PFSK-1 (cell line): ENCODE measurements around the gene ZNF398.

Source experiments
- FOXP2 ChIP-seq: optimal IDR thresholded peaks from 2 replicates; pipeline ENCODE3; 2011; ENCODE audit warnings: borderline replicate concordance, control low read depth, inconsistent platforms; ENCODE audit not compliant: insufficient read depth; ENCODE audit errors: extremely low read length, extremely low read depth
- POLR2AphosphoS5 ChIP-seq: IDR thresholded peaks from 2 replicates; pipeline ENCODE4 v1.6.1; 2012; ENCODE audit warnings: low read depth, mild to moderate bottlenecking, control low read depth, low read length, moderate library complexity
- SIN3A ChIP-seq: IDR thresholded peaks from 2 replicates; pipeline ENCODE4 v1.6.1; 2012; ENCODE audit warnings: mild to moderate bottlenecking, low read length, moderate library complexity, borderline replicate concordance; ENCODE audit not compliant: insufficient read depth
- TAF1 ChIP-seq: IDR thresholded peaks from 2 replicates; pipeline ENCODE4 v1.6.1; 2012; ENCODE audit warnings: low read length, control low read depth, borderline replicate concordance; ENCODE audit not compliant: insufficient read depth
- TF ChIP-seq, protein P1 (sequence below), 2 experiments: IDR thresholded peaks; 2 replicates each; pipeline versions ENCODE4 v1.6.1 to v1.8.0; 2011 to 2012; ENCODE audit warnings: low read depth in 2 of 2, low read length in 2 of 2, control low read depth in 1 of 2, inconsistent platforms in 1 of 2, mild to moderate bottlenecking in 1 of 2, moderate library complexity in 1 of 2; ENCODE audit not compliant: insufficient read depth in 1 of 2

Gene ZNF398

DNA sequence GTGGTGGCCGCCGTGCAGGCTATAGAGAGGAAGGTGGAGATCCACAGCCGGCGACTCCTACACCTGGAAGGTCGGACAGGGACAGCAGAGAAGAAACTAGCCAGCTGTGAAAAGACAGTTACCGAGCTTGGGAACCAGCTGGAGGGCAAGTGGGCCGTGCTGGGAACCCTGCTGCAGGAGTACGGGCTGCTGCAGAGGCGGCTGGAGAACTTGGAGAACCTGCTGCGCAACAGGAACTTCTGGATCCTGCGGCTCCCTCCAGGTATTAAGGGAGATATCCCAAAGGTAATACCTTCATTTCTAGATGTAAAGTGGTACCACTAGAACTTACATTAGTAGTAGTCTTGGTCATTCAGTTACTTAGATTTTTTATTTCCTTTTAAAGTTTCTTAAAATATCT lies 6.8 kb downstream of the ZNF398 start:
- TF ChIP-seq FOXP2 (no peak), SIN3A (no peak), POLR2AphosphoS5 (no peak), TAF1 (no peak)
- TF ChIP-seq, protein P1, sequence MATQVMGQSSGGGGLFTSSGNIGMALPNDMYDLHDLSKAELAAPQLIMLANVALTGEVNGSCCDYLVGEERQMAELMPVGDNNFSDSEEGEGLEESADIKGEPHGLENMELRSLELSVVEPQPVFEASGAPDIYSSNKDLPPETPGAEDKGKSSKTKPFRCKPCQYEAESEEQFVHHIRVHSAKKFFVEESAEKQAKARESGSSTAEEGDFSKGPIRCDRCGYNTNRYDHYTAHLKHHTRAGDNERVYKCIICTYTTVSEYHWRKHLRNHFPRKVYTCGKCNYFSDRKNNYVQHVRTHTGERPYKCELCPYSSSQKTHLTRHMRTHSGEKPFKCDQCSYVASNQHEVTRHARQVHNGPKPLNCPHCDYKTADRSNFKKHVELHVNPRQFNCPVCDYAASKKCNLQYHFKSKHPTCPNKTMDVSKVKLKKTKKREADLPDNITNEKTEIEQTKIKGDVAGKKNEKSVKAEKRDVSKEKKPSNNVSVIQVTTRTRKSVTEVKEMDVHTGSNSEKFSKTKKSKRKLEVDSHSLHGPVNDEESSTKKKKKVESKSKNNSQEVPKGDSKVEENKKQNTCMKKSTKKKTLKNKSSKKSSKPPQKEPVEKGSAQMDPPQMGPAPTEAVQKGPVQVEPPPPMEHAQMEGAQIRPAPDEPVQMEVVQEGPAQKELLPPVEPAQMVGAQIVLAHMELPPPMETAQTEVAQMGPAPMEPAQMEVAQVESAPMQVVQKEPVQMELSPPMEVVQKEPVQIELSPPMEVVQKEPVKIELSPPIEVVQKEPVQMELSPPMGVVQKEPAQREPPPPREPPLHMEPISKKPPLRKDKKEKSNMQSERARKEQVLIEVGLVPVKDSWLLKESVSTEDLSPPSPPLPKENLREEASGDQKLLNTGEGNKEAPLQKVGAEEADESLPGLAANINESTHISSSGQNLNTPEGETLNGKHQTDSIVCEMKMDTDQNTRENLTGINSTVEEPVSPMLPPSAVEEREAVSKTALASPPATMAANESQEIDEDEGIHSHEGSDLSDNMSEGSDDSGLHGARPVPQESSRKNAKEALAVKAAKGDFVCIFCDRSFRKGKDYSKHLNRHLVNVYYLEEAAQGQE (IDR thresholded peaks at IDR 0.05; ENCODE audit: insufficient read depth in 1 of 2, low read depth in 2 of 2, low read length in 2 of 2), result no peak

DNA sequence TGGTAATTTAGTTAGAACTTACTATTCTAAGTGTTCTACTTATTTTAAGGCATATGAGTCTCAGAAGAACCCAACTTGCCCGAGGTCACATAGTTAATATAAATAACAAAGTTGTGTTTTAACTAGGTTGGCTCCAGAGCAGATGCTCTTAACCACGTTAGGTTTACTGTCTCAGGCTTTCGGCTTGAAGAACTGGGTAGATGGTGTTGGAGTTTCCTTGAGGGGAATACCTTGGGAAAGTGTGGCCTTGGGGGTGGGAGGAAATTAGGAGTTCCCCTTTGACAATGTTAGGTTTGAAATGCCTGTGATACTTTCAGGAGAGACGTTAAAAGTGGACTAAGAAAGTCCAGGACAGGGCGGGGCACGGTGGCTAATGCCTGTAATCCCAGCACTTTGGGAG lies 9.6 kb downstream of the ZNF398 start:
- TF ChIP-seq FOXP2 (no peak), POLR2AphosphoS5 (no peak), TAF1 (no peak), SIN3A (no peak)
- TF ChIP-seq, protein P1 (IDR thresholded peaks at IDR 0.05; ENCODE audit: insufficient read depth in 1 of 2, low read depth in 2 of 2, low read length in 2 of 2), result no peak

DNA sequence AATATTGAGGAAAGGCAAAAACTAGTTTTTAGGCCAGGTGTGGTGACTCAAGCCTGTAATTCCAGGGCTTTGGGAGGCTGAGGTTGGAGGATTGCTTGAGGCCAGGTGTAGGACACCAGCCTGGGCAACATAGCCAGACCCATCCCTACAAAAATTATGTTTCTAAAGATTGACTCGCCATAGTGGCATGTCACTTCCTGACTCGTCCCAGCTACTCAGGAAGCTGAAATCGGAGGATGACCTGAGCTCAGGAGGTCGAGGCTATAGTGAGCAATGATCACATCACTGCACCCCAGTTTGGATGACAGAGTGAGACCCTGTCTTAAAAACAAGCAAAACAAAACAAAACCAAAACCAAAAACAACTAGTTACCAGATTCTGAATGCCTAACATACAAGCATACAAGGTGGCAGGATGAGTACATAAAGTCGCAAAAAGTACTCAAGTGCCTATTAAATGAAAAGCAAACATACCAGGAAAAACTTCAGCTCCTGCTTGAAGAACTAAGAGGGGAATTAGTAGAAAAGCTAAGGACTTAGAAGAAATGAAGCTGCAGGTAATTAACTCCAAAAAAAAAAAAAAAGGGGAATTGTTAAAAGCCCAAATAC lies 14.1 kb downstream of the ZNF398 start:
- TF ChIP-seq, protein P1 (IDR thresholded peaks at IDR 0.05; ENCODE audit: insufficient read depth in 1 of 2, low read depth in 2 of 2, low read length in 2 of 2), result no peak
- TF ChIP-seq SIN3A (no peak), POLR2AphosphoS5 (no peak), TAF1 (no peak), FOXP2 (no peak)

DNA sequence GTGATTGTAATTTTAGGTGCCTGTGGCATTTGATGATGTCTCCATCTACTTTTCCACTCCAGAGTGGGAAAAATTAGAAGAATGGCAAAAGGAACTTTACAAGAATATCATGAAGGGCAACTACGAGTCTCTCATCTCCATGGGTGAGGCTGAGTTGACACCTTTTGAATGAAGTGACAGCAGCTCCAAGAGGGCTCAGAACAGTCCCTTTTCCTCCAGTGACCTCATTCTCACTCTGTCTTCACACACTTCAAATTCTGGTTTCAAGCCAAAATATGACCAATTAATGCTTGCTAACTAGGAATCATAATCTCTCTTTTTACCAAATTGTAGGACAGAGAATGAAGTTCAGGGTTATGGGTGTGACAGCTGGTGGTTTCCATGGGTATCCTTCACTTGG lies 18.9 kb downstream of the ZNF398 start:
- TF ChIP-seq POLR2AphosphoS5, result no peak
- TF ChIP-seq TAF1, result no peak
- no peak for TF ChIP-seq FOXP2
- TF ChIP-seq, protein P1 (IDR thresholded peaks at IDR 0.05; ENCODE audit: insufficient read depth in 1 of 2, low read depth in 2 of 2, low read length in 2 of 2), result no peak

DNA sequence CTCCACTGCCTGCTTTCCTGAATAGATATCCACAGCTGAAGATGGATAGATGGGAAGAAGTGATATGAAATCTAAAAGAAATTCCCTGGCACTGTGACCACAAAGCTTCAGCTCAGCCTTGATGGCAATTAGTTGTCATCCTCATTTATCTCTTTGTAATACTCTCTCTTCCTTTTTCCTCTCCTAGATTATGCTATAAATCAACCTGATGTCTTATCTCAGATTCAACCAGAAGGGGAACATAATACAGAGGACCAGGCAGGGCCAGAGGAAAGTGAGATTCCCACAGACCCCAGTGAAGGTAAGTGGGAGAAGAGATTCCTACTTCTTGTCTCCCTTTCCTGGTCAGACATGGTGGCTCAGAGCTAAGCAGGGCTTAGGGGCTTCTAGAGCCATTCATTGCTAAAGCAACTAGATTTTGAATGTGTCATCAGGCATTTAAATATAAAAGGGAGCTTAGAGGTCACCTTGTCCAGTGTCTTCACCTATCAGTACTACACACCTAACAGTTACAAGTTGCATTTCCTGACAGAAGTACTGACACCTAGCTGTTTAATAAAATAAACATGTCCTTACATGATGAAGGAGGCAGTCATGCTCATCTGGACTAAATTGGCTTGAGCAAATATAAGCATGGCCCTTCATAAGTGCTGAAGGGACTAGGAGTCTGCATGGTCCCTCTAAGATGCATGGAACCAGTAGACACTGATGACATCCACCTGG lies 19.5 kb downstream of the ZNF398 start:
- TF ChIP-seq POLR2AphosphoS5, result no peak
